Esophagus muscularis mucosa (tissue), 4 donors: ENCODE data around the gene FREM1. TPM values are rescaled to one million over a fixed set of nuclear protein-coding genes. Genes with fewer than 3 reads are reported as not detected.

ENCODE experiments used
- DNase-seq: peaks from one replicate; pipeline ENCODE4 v3.0.0-alpha.2; 2017; ENCODE audit errors: extremely low spot score
- H3K27ac ChIP-seq, 4 donors: fragments of 200-600 bp; sonication (generic); replicated peaks in 1 of 4; 1 replicate in 3 of 4; 2 replicates in 1 of 4; pipeline ENCODE4 v1.5.1; 2016 to 2019; ENCODE audit warnings: mild to moderate bottlenecking in 1 of 4
- H3K27me3 ChIP-seq, 4 donors: fragments of 200-600 bp; sonication (generic); one replicate each; pipeline versions ENCODE4 v1.5.1 to v1.6.0; 2016 to 2019
- H3K36me3 ChIP-seq, 4 donors: fragments of 200-600 bp; sonication (generic); one replicate each; pipeline ENCODE4 v1.5.1; 2016 to 2019
- H3K4me1 ChIP-seq, 4 donors: fragments of 200-600 bp; sonication (generic); one replicate each; pipeline ENCODE4 v1.5.1; 2016 to 2019
- H3K4me3 ChIP-seq, 4 donors: fragments of 200-600 bp; sonication (generic); 1 replicate in 2 of 4; 2 replicates in 2 of 4; pipeline ENCODE4 v1.5.1; 2016 to 2019; ENCODE audit warnings: mild to moderate bottlenecking in 4 of 4, moderate library complexity in 1 of 4
- H3K9me3 ChIP-seq, 4 donors: fragments of 200-600 bp; sonication (generic); 1 replicate in 3 of 4; 2 replicates in 1 of 4; pipeline ENCODE4 v1.5.1; 2016 to 2019
- CTCF ChIP-seq, 3 experiments: fragments of 200-600 bp in 2 of 3; fragments of 450-650 bp in 1 of 3; sonication (generic) in 2 of 3; IDR thresholded peaks; one replicate each; pipeline ENCODE4 v1.5.1; 2017 to 2019; ENCODE audit warnings: antibody characterized with exemption in 3 of 3, mild to moderate bottlenecking in 2 of 3, moderate library complexity in 1 of 3
- EP300 ChIP-seq: sonication (generic); formaldehyde crosslinking; IDR thresholded peaks from one replicate; pipeline ENCODE4 v1.6.1; 2017; ENCODE audit warnings: antibody characterized with exemption
- POLR2A ChIP-seq: fragments of 450-650 bp; IDR thresholded peaks from one replicate; pipeline ENCODE4 v1.6.1; 2017; ENCODE audit warnings: antibody characterized with exemption, moderate library complexity, mild to moderate bottlenecking, low read depth
- POLR2AphosphoS5 ChIP-seq, 2 donors: sonication (generic); formaldehyde crosslinking; IDR thresholded peaks; one replicate each; pipeline ENCODE4 v1.6.1; 2017; ENCODE audit warnings: antibody characterized with exemption in 2 of 2
- WGBS: methylation state at CpG from one replicate; pipeline ENCODE4 v1.1.5; 2018; 5-methylcytosine and 5-hydroxymethylcytosine counted together
- intact Hi-C: fragments of 100-400 bp; cut with DNase I; formaldehyde crosslinking; loops from one replicate; pipeline ENCODE4 v1.15.1; 2023
- small RNA-seq, 3 donors: library from RNA; depleted of rRNA; stranded (forward); fragments of <200 nt; gene quantifications; one replicate each; pipeline ENCODE3, GENCODE V24; 2016
- total RNA-seq, 4 donors: library from RNA; depleted of rRNA; stranded (reverse); fragments of >200 nt; gene quantifications; one replicate each; pipeline versions ENCODE4 v1.1.0 to v1.2.1, GENCODE V29; 2016

The FREM1 gene
- total RNA-seq, 4 donors from 2014 or later = 0.58 to 3.5 (median 1.9) TPM

- WGBS = 82% methylated on average over 7 of the region's 7 CpGs
These were observed 219.1 kb downstream of the FREM1 start for GRCh38 chr9:14690948-14691730.

GRCh38 chr9:14687042-14687719 lies 223.0 kb downstream of the FREM1 start:
- H3K27me3 ChIP-seq = no peaks in the 10 kb centered on the region
- peaks cover 0 to 46% (median 27%) of the 10 kb centered on the region in 4 donors for H3K36me3 ChIP-seq
- no peaks in the 10 kb centered on the region for H3K9me3 ChIP-seq
- DNase-seq = no peak
- TF ChIP-seq POLR2AphosphoS5 (IDR thresholded peaks at IDR 0.05) = no peak
- intact Hi-C loops = no loop called here
- WGBS = 88% methylated on average over 12 of the region's 12 CpGs
- H3K27ac ChIP-seq = no peak overlapping the region
- H3K4me1 ChIP-seq = peaks cover 3 to 12% (median 9%) of the 10 kb centered on the region in 4 donors
- H3K4me3 ChIP-seq = no peak overlapping the region

More at GRCh38 chr9:14690948-14691730, 219.1 kb downstream of the FREM1 start:
- Histone ChIP-seq H3K9me3 (no peaks in the 10 kb centered on the region), H3K27me3 (no peaks in the 10 kb centered on the region), H3K27ac (no peak overlapping the region), H3K36me3 (peaks cover 0 to 36% (median 26%) of the 10 kb centered on the region in 4 donors), H3K4me1 (peaks cover 5 to 23% (median 21%) of the 10 kb centered on the region in 4 donors), H3K4me3 (no peak overlapping the region)
- TF ChIP-seq EP300 (no peak), POLR2A (no peak), CTCF (IDR thresholded peaks at IDR 0.05) (no peak), POLR2AphosphoS5 (IDR thresholded peaks at IDR 0.05) (no peak)
- intact Hi-C loops = no loop called here
- no peak for DNase-seq

- peaks cover 0 to 48% (median 27%) of the 10 kb centered on the region in 4 donors for H3K36me3 ChIP-seq
- no peak for DNase-seq
These were observed 224.1 kb downstream of the FREM1 start for GRCh38 chr9:14686168-14686567.

More at GRCh38 chr9:14686168-14686567, 224.1 kb downstream of the FREM1 start:
- Histone ChIP-seq H3K4me1 (peaks cover 0 to 5% (median 2%) of the 10 kb centered on the region in 4 donors), H3K27ac (no peak overlapping the region), H3K4me3 (no peak overlapping the region), H3K27me3 (no peaks in the 10 kb centered on the region), H3K9me3 (no peaks in the 10 kb centered on the region)
- intact Hi-C loops = no loop called here
- no peak for TF ChIP-seq EP300
- TF ChIP-seq CTCF (IDR thresholded peaks at IDR 0.05) = no peak
- TF ChIP-seq POLR2AphosphoS5 (IDR thresholded peaks at IDR 0.05) = no peak
- no peak for TF ChIP-seq POLR2A

Small RNA genes lying within 50 kb of the gene (small RNA-seq; reads per million reads assigned to genes)
- gene RNU6-1260P = 0 reads per million in 3 donors

Other genes with a start within 250 kb of the FREM1 start
- 10 to 100 TPM in 1 of 4 donors, 1 to 10 TPM in 3; 7.6 to 11.6 (median 8.9) TPM for gene ZDHHC21, start 217.0 kb downstream of the FREM1 start, total RNA-seq
- gene CER1, start 187.7 kb downstream of the FREM1 start, total RNA-seq = not detected